Subcutaneous adipose tissue (tissue), 4 donors: Measurements from ENCODE around the gene MAGI1. TPM values are rescaled to one million over a fixed set of nuclear protein-coding genes. Genes with fewer than 3 reads are reported as not detected.

Experiments
- total RNA-seq, 4 donors: library from RNA; depleted of rRNA; stranded (reverse); fragments of >200 nt; gene quantifications; one replicate each; pipeline ENCODE4 v1.1.0, GENCODE V29; 2016
- TF ChIP-seq, protein P1 (sequence below): fragments of 450-650 bp; IDR thresholded peaks from one replicate; pipeline ENCODE4 v1.5.1; 2016; ENCODE audit warnings: low read depth, mild to moderate bottlenecking, control low read depth, antibody characterized with exemption, moderate library complexity

Gene MAGI1
- total RNA-seq, 4 donors from 2014 or later, result 15.3 to 56.9 (median 35.4) TPM

DNA sequence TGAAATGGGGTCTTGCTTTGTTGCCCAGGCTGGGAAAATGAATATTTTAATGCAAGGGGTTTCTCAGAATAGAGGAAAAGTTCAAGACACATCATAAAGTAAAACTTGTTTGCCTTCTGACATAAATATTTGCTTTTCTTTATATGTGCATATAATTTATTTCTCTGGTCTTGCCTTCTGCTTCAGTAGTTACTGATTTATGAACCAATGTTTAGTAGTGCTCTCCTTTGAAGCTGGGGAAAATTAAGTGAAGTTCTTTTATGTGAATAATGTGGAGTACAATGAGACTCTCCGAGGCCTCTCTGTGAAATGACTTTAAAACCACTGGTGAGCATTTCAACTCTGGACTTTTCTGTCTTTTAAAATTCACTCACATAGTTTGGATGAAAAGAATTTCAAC is 55.6 kb downstream of the MAGI1 start:
- TF ChIP-seq, protein P1, sequence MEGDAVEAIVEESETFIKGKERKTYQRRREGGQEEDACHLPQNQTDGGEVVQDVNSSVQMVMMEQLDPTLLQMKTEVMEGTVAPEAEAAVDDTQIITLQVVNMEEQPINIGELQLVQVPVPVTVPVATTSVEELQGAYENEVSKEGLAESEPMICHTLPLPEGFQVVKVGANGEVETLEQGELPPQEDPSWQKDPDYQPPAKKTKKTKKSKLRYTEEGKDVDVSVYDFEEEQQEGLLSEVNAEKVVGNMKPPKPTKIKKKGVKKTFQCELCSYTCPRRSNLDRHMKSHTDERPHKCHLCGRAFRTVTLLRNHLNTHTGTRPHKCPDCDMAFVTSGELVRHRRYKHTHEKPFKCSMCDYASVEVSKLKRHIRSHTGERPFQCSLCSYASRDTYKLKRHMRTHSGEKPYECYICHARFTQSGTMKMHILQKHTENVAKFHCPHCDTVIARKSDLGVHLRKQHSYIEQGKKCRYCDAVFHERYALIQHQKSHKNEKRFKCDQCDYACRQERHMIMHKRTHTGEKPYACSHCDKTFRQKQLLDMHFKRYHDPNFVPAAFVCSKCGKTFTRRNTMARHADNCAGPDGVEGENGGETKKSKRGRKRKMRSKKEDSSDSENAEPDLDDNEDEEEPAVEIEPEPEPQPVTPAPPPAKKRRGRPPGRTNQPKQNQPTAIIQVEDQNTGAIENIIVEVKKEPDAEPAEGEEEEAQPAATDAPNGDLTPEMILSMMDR, result no peak

DNA sequence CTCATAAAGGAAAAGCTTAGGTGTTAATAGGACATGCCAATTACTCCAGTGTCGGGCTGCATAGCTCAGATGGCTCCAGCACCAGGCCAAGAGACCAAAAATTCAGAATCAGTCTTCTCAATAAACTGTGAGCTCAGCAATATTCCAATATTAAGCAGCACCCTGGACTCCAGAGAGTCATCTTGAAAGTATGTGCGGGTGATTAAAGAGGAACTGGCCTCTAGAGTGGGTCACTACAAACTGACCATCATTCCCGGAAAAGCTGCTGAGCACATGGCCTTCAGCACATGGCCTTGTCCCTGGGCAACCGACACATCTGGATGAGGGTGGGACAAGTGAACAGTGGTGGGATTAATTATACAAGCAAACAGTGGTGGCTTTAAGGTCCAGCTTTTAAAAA is 59.0 kb downstream of the MAGI1 start:
- TF ChIP-seq, protein P1, result no peak

DNA sequence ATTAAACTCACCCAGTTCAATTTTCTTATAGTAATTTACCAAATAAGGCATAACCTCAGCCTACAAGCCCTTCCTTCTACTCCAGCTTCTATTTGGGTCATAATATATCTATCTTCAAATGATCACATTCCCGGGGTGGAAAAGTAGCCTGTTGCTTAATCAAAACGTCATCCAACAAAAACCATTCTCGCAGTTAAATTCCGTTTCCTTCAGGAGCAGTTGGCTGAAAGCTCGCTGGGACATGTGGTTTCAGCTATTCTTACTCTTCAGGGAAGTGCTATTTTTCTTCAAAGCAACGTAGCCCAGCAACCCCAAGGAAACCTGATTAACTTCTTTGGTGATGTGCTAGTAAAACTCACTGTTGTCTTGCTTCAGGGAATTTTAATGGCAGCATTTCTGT is 59.6 kb downstream of the MAGI1 start:
- TF ChIP-seq, protein P1, result no peak

- TF ChIP-seq, protein P1, result no peak
Measured at GRCh38 chr3:65978116-65978515, 60.6 kb downstream of the MAGI1 start.

DNA sequence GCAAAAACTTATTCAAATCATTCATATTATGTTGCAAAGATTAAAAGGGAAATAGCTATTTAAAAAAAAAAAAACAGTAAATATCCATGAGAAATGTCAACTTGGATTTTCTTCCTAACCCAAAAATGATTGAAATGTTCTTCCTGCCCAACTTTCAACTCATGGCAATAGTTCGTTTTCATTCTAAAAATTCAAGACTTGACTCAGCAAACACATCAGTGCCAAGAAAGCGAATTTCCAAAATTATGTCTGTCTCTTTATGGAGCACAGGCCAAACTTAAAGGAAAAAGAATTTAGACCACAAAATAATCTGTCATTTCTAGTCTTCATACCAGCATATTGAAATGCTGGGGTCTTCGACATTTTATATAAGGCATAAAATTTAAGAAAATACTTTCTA is 63.7 kb downstream of the MAGI1 start:
- TF ChIP-seq, protein P1, result no peak

DNA sequence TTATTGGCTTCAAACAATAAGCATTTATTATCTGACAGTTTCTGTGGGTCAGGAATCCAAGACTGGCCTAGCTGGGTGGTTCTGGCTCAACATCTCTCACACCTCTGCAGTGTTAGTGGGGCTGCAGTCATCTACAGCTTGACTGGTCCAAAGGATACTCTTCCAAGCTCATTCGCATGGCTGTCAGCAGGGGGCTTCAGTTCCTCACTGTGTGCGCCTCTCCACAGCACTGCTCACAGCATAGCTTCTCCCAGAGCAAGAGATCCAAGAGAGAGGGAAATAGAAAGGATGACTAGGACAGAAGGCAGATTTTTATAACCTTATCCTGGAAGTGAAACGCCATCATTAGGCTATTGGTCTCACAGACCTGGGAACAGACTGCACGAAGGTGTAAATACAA is 64.2 kb downstream of the MAGI1 start:
- TF ChIP-seq, protein P1, result no peak

GRCh38 chr3:65972765-65973164 is 66.0 kb downstream of the MAGI1 start:
- TF ChIP-seq, protein P1, result no peak
